CD14-positive monocyte (primary cell): ENCODE data around the gene COL5A2. TPM values are rescaled to one million over a fixed set of nuclear protein-coding genes. Genes with fewer than 3 reads are reported as not detected.

Source experiments
- DNase-seq, 3 donors: peaks; one replicate each; pipeline ENCODE4 v3.0.0-alpha.2; 2011 to 2022
- H2AFZ ChIP-seq: 2 replicates; pipeline ENCODE4 v1.6.0; 2012; ENCODE audit warnings: mild to moderate bottlenecking, low read depth, low read length, inconsistent platforms; ENCODE audit not compliant: insufficient read depth, poor library complexity, severe bottlenecking
- H3K27ac ChIP-seq, 2 donors: 1 replicate in 1 of 2; 2 replicates in 1 of 2; pipeline ENCODE4 v1.5.1; 2012 to 2013; ENCODE audit warnings: low read length in 2 of 2, control low read depth in 1 of 2, inconsistent platforms in 1 of 2, low read depth in 1 of 2, mild to moderate bottlenecking in 1 of 2
- H3K27me3 ChIP-seq, 2 donors: one replicate each; pipeline versions ENCODE4 v1.6.0 to v1.6.1; 2011 to 2013; ENCODE audit warnings: low read length in 2 of 2; ENCODE audit not compliant: control insufficient read depth in 2 of 2, insufficient read depth in 2 of 2
- H3K36me3 ChIP-seq, 2 donors: replicated peaks in 1 of 2; 1 replicate in 1 of 2; 2 replicates in 1 of 2; pipeline versions ENCODE4 v1.5.1 to v1.6.1; 2012 to 2013; ENCODE audit warnings: low read length in 2 of 2, control low read depth in 1 of 2, inconsistent platforms in 1 of 2, mild to moderate bottlenecking in 1 of 2; ENCODE audit not compliant: insufficient read depth in 2 of 2, control insufficient read depth in 1 of 2
- H3K4me1 ChIP-seq, 2 donors: 1 replicate in 1 of 2; 2 replicates in 1 of 2; pipeline versions ENCODE4 v1.5.1 to v1.6.1; 2012 to 2013; ENCODE audit warnings: low read length in 2 of 2, control low read depth in 1 of 2, inconsistent platforms in 1 of 2, mild to moderate bottlenecking in 1 of 2, moderate library complexity in 1 of 2; ENCODE audit not compliant: insufficient read depth in 2 of 2, control insufficient read depth in 1 of 2
- H3K4me2 ChIP-seq: replicated peaks from 2 replicates; pipeline ENCODE3; 2012; ENCODE audit warnings: low read length, moderate library complexity, mild to moderate bottlenecking; ENCODE audit not compliant: poor library complexity, severe bottlenecking; ENCODE audit errors: extremely low read depth
- H3K4me3 ChIP-seq, 3 experiments: fragments of 200-600 bp in 1 of 3; sonication (generic) in 1 of 3; replicated peaks in 1 of 3; 1 replicate in 2 of 3; 2 replicates in 1 of 3; pipeline ENCODE4 v1.5.1; 2011 to 2013; ENCODE audit warnings: low read length in 3 of 3, mild to moderate bottlenecking in 3 of 3, control low read depth in 2 of 3, low read depth in 2 of 3, inconsistent platforms in 1 of 3, moderate library complexity in 1 of 3
- H3K79me2 ChIP-seq: 2 replicates; pipeline ENCODE4 v1.6.0; 2012; ENCODE audit warnings: mild to moderate bottlenecking, control low read depth, inconsistent platforms, low read length, moderate library complexity; ENCODE audit not compliant: insufficient read depth
- H3K9ac ChIP-seq: 2 replicates; pipeline ENCODE4 v1.6.0; 2017; ENCODE audit warnings: low read length, mild to moderate bottlenecking; ENCODE audit not compliant: insufficient read depth, poor library complexity, severe bottlenecking
- H3K9me3 ChIP-seq, 2 donors: replicated peaks in 1 of 2; 1 replicate in 1 of 2; 2 replicates in 1 of 2; pipeline versions ENCODE4 v1.5.1 to v1.6.1; 2012 to 2013; ENCODE audit warnings: low read length in 2 of 2, control low read depth in 1 of 2; ENCODE audit not compliant: control insufficient read depth in 1 of 2, insufficient read depth in 1 of 2
- H4K20me1 ChIP-seq: 2 replicates; pipeline ENCODE4 v1.6.0; 2012; ENCODE audit warnings: mild to moderate bottlenecking, low read length, control low read depth, moderate library complexity; ENCODE audit not compliant: insufficient read depth
- H3K27ac Mint-ChIP-seq, 7 donors: one replicate each; pipeline ENCODE4 v1.8.0; 2020; ENCODE audit warnings: mild to moderate bottlenecking in 7 of 7, mixed read lengths in 7 of 7, moderate library complexity in 6 of 7, inconsistent platforms in 2 of 7
- H3K27me3 Mint-ChIP-seq, 3 donors: one replicate each; pipeline ENCODE4 v1.8.0; 2021 to 2022; ENCODE audit warnings: low read depth in 3 of 3, mild to moderate bottlenecking in 3 of 3, mixed read lengths in 3 of 3, moderate library complexity in 3 of 3, inconsistent platforms in 1 of 3
- H3K36me3 Mint-ChIP-seq, 2 donors: one replicate each; pipeline ENCODE4 v1.8.0; 2020; ENCODE audit warnings: mixed read lengths in 2 of 2, inconsistent platforms in 1 of 2, mild to moderate bottlenecking in 1 of 2
- H3K4me1 Mint-ChIP-seq: one replicate; pipeline ENCODE4 v1.8.0; 2020; ENCODE audit warnings: mild to moderate bottlenecking, mixed read lengths
- H3K4me3 Mint-ChIP-seq, 2 donors: one replicate each; pipeline ENCODE4 v1.8.0; 2020; ENCODE audit warnings: mild to moderate bottlenecking in 2 of 2, mixed read lengths in 2 of 2, moderate library complexity in 1 of 2
- H3K9me3 Mint-ChIP-seq, 7 donors: one replicate each; pipeline ENCODE4 v1.8.0; 2020 to 2022; ENCODE audit warnings: mixed read lengths in 7 of 7, mild to moderate bottlenecking in 6 of 7, moderate library complexity in 6 of 7, inconsistent platforms in 2 of 7
- WGBS: methylation state at CpG from one replicate; pipeline ENCODE4 v1.1.5; 2013; ENCODE audit warnings: missing lambda C conversion rate; ENCODE audit not compliant: insufficient coverage; 5-methylcytosine and 5-hydroxymethylcytosine counted together
- intact Hi-C, 2 donors: fragments of 100-400 bp; cut with micrococcal nuclease; formaldehyde crosslinking; loops; one replicate each; pipeline versions ENCODE4 v1.15.0 to v1.15.1; 2023
- polyA plus RNA-seq, 3 donors: library from polyadenylated mRNA; depleted of rRNA in 1 of 3; unstranded in 2 of 3; stranded (reverse) in 1 of 3; fragments of 300-500 nt in 2 of 3; fragments of >200 nt in 1 of 3; fragmentation: Illumina TruSeq in 2 of 3; gene quantifications; 1 replicate in 2 of 3; 2 replicates in 1 of 3; pipeline ENCODE4 v1.2.3, GENCODE V29; 2012 to 2021
- TF ChIP-seq, protein P1 (sequence below): fragments of 200-600 bp; IDR thresholded peaks from one replicate; pipeline ENCODE4 v1.8.0; 2022; ENCODE audit warnings: antibody characterized with exemption, mild to moderate bottlenecking

The COL5A2 gene
- polyA plus RNA-seq, 3 donors: 0.13 TPM; not detected in 2

DNA sequence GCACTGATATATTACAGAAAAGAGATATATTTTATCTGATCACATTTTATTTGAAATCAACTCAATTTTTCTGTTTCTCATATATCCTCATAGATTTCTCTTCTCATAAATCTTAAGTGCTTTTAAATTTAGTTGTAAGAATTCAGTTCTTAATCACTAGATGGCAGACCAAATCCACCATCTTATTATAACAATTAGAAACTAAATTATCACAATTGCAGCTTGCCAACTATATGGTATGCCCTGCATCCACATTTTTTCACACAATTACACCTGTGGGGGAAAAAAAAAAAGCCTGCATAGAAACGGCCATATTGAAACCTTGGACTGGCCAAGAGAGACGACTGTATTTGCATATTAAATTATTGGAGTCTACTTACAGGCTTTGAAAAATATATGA, 64.4 kb downstream of the COL5A2 start:
- H4K20me1 ChIP-seq: no peaks in the 10 kb centered on the region
- H3K36me3 Mint-ChIP-seq: no peaks in the 10 kb centered on the region
- H2AFZ ChIP-seq: no peak overlapping the region
- DNase-seq: no peak
- intact Hi-C loops: no loop called here
- no peak overlapping the region for H3K27ac ChIP-seq
- no peaks in the 10 kb centered on the region for H3K4me1 Mint-ChIP-seq
- no peak overlapping the region for H3K27ac Mint-ChIP-seq
- peaks cover 0 to 3% (median 2%) of the 10 kb centered on the region in 3 donors for H3K27me3 Mint-ChIP-seq
- no peak overlapping the region for H3K9ac ChIP-seq
- WGBS: no CpG with 5 or more reads among the region's 2 CpGs
- H3K4me2 ChIP-seq: no peak overlapping the region
- H3K27me3 ChIP-seq: no peaks in the 10 kb centered on the region
- H3K4me1 ChIP-seq: no peaks in the 10 kb centered on the region
- no peak overlapping the region for H3K4me3 Mint-ChIP-seq
- H3K9me3 Mint-ChIP-seq: no peaks in the 10 kb centered on the region
- TF ChIP-seq, protein P1, sequence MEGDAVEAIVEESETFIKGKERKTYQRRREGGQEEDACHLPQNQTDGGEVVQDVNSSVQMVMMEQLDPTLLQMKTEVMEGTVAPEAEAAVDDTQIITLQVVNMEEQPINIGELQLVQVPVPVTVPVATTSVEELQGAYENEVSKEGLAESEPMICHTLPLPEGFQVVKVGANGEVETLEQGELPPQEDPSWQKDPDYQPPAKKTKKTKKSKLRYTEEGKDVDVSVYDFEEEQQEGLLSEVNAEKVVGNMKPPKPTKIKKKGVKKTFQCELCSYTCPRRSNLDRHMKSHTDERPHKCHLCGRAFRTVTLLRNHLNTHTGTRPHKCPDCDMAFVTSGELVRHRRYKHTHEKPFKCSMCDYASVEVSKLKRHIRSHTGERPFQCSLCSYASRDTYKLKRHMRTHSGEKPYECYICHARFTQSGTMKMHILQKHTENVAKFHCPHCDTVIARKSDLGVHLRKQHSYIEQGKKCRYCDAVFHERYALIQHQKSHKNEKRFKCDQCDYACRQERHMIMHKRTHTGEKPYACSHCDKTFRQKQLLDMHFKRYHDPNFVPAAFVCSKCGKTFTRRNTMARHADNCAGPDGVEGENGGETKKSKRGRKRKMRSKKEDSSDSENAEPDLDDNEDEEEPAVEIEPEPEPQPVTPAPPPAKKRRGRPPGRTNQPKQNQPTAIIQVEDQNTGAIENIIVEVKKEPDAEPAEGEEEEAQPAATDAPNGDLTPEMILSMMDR: no peak
- H3K36me3 ChIP-seq: no peaks in the 10 kb centered on the region
- H3K4me3 ChIP-seq: no peak overlapping the region
- H3K9me3 ChIP-seq: no peaks in the 10 kb centered on the region
- H3K79me2 ChIP-seq: no peaks in the 10 kb centered on the region

DNA sequence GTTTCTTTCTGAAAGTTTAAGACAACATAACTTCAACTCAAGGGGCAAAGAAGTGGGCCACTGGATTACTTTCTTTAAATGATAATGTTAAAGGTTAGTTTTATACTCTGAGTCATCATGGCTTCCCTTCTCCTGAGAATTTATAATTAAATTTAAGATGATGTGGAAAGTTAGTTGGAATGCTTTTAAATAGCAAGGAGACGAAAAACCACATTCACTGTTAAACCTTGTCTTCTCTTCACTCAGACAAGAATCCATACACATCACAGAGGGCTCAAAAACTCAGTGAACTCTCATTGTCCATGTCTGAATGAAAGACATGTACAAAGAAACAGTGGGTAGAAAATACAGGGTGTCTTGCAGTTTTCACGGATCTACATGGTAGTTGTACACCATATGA, 65.6 kb downstream of the COL5A2 start:
- no peaks in the 10 kb centered on the region for H3K79me2 ChIP-seq
- H3K4me1 Mint-ChIP-seq: no peaks in the 10 kb centered on the region
- no peaks in the 10 kb centered on the region for H3K9me3 ChIP-seq
- H2AFZ ChIP-seq: no peak overlapping the region
- H3K27me3 Mint-ChIP-seq: peaks cover 0 to 3% (median under 1%) of the 10 kb centered on the region in 3 donors
- no peak overlapping the region for H3K9ac ChIP-seq
- intact Hi-C loops: no loop called here
- no peaks in the 10 kb centered on the region for H4K20me1 ChIP-seq
- no peak overlapping the region for H3K4me2 ChIP-seq
- TF ChIP-seq, protein P1: no peak
- no peak overlapping the region for H3K4me3 Mint-ChIP-seq
- H3K27ac Mint-ChIP-seq: no peak overlapping the region
- WGBS: no CpG with 5 or more reads among the region's 2 CpGs
- no peak overlapping the region for H3K27ac ChIP-seq
- no peak for DNase-seq
- H3K4me1 ChIP-seq: no peaks in the 10 kb centered on the region
- H3K4me3 ChIP-seq: no peak overlapping the region
- no peaks in the 10 kb centered on the region for H3K27me3 ChIP-seq
- H3K36me3 ChIP-seq: no peaks in the 10 kb centered on the region
- H3K9me3 Mint-ChIP-seq: no peaks in the 10 kb centered on the region
- no peaks in the 10 kb centered on the region for H3K36me3 Mint-ChIP-seq
